NCI-H1694 treated with DMSO at 0.1 percent for 48 hours (cell line): ENCODE results near the gene COL20A1.
A peak's percentile ranks its signal among the peaks of the same experiment; 100 is the strongest.

ENCODE experiments used
- DNase-seq: peaks from one replicate; lab custom pipeline; 2025; lab: John Stamatoyannopoulos, UW

Gene COL20A1

DNA sequence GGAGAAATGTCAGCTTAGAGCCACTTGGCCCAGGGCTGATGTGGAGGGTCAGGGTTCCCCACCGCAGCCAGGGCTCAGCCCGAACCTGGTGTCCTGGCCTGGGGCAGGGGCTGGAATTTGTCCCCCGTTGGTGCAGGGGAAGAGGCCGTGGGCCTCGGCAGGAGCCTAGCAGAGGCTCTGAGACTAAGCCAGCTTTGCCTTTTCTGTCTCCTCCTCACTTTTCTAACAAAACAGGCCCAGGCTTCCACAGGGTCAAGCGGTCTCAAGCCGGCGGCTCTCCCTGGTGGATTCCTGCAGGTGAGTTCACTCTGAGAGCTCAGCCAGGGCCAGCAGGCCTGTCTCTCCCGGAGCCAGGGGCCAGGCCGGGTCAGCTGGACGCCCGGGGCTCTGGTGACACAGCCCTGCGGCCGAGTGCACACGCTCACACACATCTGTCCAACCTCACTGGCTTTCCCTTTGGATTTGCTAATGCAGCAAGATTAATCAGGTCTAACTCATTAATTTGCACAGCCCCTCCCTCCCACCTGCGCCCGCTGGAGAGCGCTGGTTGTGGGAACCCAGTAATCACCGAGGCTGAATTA, 71.1 kb downstream of the COL20A1 start:
- DNase-seq: peak; percentile 29

- no peak for DNase-seq
Observed at GRCh38 chr20:63364801-63365585, 72.0 kb downstream of the COL20A1 start.

- no peak for DNase-seq
Observed at GRCh38 chr20:63365601-63366389, 72.8 kb downstream of the COL20A1 start.

- DNase-seq: no peak
Observed at GRCh38 chr20:63366390-63367365, 73.7 kb downstream of the COL20A1 start.

DNA sequence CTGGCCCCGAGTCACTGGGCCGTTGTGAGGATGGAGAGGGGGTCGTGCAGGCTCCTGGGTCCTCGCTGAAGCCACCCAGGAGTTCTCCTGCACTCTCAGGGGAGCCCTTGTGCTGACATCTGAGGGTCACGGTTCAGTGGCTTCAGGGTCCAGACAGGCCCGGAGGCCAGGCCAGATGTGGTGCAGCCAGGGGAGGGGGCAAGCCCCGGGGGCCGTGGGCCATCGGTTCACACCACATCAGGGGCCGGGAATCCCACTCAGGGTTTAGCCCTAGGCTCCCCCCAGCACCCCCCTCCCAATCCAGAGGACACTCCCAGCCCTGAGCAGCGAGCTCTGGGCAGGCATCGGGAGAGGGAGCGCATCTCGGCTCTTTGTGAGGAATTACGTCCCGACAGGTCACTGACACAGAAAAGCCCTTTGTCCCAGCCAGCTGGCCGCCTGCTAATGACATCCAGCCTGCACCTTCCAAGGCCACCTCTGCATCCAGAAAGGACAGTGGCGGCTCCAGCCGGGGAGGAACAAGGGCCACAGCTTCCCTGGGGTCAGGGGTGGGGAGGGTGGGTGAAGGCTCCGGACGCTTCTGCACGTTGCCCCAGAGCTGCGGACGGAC, 74.6 kb downstream of the COL20A1 start:
- no peak for DNase-seq

- DNase-seq: no peak
Observed at GRCh38 chr20:63368151-63368550, 75.2 kb downstream of the COL20A1 start.

- no peak for DNase-seq
Observed at GRCh38 chr20:63369024-63369530, 76.1 kb downstream of the COL20A1 start.

DNA sequence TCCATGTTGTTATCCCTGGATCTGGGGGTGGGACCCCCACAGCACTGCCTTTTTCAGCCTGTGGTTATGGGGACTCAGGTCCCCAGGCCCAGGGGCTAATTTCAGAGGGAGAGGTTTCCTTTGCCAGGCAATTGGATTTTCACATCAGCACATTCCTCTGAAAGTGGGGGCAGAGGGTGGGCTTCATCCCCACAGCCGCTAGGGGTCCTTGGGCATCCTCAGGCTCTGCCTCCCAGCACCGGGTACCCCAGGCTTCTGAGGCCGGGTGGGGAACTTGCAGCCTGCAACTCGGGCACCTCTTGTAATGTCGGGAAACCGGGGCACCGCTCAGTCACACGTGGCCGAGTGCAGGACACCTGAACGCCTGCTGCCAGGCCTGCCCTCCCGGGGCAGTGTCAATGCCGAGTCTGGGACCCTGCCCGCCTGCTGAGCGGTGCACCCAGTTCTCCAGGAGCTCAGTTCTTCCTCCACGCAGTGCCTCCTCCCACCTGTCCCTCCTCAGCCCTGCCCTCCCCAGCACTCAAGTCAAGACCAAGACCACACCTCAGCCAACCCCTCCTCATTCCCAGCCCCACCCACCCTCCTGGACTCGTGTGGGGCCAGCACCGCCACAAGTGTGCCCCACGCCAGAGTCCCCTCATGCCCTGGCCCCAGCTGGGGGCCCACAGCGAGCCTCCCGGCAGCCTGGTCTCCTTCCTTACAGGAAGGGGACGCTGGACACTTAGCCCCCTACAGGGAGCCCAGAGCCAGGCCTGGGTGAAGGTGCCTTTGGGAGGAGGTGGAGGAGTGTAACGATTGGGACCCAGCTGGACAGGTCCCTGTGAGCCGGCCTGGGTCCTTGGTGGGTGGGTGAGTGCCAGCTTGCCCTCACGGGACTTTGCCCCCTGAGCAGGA, 77.0 kb downstream of the COL20A1 start:
- DNase-seq: no peak

GRCh38 chr20:63370618-63371187, 77.7 kb downstream of the COL20A1 start:
- DNase-seq: peak; percentile 59

- no peak for DNase-seq
Observed at GRCh38 chr20:63371291-63371865, 78.4 kb downstream of the COL20A1 start.

- DNase-seq: no peak
Observed at GRCh38 chr20:63372971-63373885, 80.2 kb downstream of the COL20A1 start.

- no peak for DNase-seq
Observed at GRCh38 chr20:63373996-63374395, 81.0 kb downstream of the COL20A1 start.

GRCh38 chr20:63374504-63374903, 81.5 kb downstream of the COL20A1 start:
- no peak for DNase-seq

GRCh38 chr20:63375438-63375837, 82.5 kb downstream of the COL20A1 start:
- no peak for DNase-seq

DNA sequence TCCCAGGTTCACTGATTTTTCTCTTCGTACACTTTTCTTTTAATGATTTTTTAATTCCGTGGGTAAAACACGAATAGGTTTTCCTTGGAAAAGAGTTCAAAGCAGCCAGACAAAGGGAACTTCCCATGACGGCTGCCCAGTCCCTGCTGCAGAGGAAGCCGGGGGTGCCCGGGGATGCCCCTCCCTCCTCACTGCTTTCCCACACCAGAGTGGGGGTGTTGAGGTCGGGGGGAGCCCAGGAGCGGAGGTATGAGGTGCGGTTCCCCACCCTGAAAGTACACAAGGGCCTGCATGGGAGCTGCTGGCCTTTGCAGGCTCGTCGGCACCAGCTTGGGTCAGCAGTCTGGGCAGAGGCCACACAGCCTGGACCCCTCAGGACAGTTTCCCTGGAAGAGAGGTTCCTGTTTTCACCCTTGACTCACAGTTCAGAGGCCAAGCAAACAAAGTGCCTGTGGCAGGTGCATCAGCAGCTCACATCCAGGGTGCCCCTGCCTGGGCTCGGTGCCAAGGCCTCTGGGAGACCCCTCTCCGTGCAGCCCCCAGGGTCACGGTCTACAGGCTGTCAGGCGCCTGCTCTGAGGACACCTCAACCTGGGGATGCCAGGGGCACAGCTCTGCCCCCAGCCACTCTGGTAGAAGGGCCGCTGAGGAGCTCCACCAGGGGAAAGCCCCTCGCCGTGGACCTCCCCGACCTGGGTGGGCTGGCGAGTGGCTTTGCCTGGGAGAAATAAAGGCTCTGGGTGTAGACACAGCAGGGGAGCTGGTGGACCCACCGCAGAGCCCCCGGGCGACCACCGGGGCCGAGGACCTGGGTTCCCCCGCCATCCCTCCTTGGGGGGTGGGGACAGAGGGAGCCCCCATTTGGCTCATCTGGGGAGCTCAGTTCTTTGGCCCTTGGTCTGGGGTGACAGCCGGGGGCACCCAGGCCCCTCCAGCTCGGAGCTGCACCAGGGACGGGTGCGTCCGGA, 83.6 kb downstream of the COL20A1 start:
- no peak for DNase-seq

DNA sequence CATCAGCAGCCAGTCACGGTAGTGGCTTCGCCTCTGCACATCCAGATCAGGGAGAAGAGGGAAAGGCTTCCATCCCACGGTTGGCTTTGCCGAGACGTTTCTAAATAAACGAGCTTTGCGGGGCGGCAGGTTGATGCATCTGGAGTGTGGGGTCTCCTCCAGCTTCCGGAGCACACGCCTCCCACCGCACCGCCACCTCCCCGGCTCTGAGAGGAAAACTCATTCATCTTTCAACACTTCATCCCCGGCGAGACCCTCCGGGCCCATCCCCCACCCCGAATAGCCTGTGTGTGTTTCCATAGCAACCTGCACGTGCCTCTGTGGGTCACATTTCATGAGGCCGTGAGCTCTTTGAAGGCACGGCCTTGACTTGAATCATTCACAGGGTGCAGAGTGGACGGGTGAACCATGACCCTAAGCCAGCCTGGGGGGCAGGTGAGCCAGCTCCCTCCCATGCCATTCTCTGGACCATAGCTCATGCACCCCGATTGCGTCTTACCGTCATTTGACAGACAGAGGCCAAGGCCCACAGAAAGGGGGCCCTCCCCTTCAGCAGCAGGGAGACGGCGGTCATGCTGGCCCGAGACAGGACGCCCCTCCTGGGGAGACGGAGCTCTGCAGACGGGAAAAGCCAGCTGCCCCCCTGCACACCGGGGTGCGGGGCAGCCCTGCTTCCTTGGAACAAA, 84.4 kb downstream of the COL20A1 start:
- no peak for DNase-seq
